A549 (cell line): ENCODE results near the gene TSR1. TPM values are rescaled to one million over a fixed set of nuclear protein-coding genes. Genes with fewer than 3 reads are reported as not detected.

ENCODE experiments used
- ATAC-seq, 2 experiments: fragments of 200-7000 bp in 1 of 2; fragments of >200 bp in 1 of 2; cut with Nextera tagmentation in 1 of 2; cut with Tn5 transposase in 1 of 2; 3 replicates each; pipeline versions ENCODE4 v1.8.0 to v1.9.1; 2018 to 2020; ENCODE audit warnings: mild to moderate bottlenecking in 1 of 2, moderate library complexity in 1 of 2
- CTCF ChIA-PET: fragments of 300-600 bp; sonication (Branson Sonifier 250); formaldehyde crosslinking; extraction: SDS; loops from one replicate; lab custom pipeline; 2021; ENCODE audit warnings: antibody characterized with exemption, inconsistent platforms; lab: Yijun Ruan, JAX
- POLR2A ChIA-PET: fragments of 350-600 bp; formaldehyde crosslinking; extraction: SDS; loops from one replicate; lab custom pipeline; 2021; ENCODE audit warnings: antibody characterized with exemption, inconsistent platforms; lab: Yijun Ruan, JAX
- DNase-seq, 2 experiments: peaks; one replicate each; pipeline versions ENCODE4 v3.0.0 to v3.0.0-alpha.2; 2011 to 2016; ENCODE audit warnings: low read depth in 1 of 2, low spot score in 1 of 2
- FAIRE-seq: peaks from 2 replicates; lab custom pipeline; 2011; peaks lifted over from hg19 to GRCh38; lab: Jason Lieb, UNC
- H3K27ac ChIP-seq, 2 experiments: fragments of >200 bp; sonication (Bioruptor Twin); formaldehyde crosslinking; 3 replicates each; pipeline ENCODE4 v1.5.1; 2016 to 2017
- H3K4me1 ChIP-seq: fragments of >200 bp; sonication (Bioruptor Twin); formaldehyde crosslinking; 3 replicates; pipeline ENCODE4 v1.6.1; 2016
- H3K4me2 ChIP-seq: fragments of >200 bp; sonication (Bioruptor Twin); formaldehyde crosslinking; 3 replicates; pipeline ENCODE4 v1.6.1; 2016
- H3K4me3 ChIP-seq: fragments of >200 bp; sonication (Bioruptor Twin); formaldehyde crosslinking; 3 replicates; pipeline ENCODE4 v1.5.1; 2016
- H3K9me3 ChIP-seq: fragments of >200 bp; sonication (Bioruptor Twin); formaldehyde crosslinking; 3 replicates; pipeline ENCODE4 v1.6.1; 2016
- CBX8 ChIP-seq: fragments of 200-600 bp; sonication (generic); IDR thresholded peaks from 2 replicates; pipeline ENCODE4 v1.6.1; 2016
- EHF ChIP-seq: fragments of 250-450 bp; sonication (Bioruptor Pico); IDR thresholded peaks from 2 replicates; pipeline ENCODE4 v1.5.0; 2020; ENCODE audit warnings: mild to moderate bottlenecking
- ESRRA ChIP-seq: fragments of 150-350 bp; IDR thresholded peaks from 2 replicates; pipeline ENCODE4 v1.6.1; 2014; ENCODE audit warnings: mild to moderate bottlenecking, low read length, borderline replicate concordance
- HEYL ChIP-seq: fragments of 250-450 bp; sonication (Bioruptor Pico); IDR thresholded peaks from 2 replicates; pipeline ENCODE4 v1.8.0; 2021; ENCODE audit warnings: mild to moderate bottlenecking, moderate library complexity
- HOXB13 ChIP-seq: fragments of 250-450 bp; sonication (Bioruptor Pico); IDR thresholded peaks from 2 replicates; pipeline ENCODE4 v1.5.0; 2020; ENCODE audit warnings: low read depth, mild to moderate bottlenecking, moderate library complexity
- JUN ChIP-seq, 2 experiments: fragments of >200 bp; sonication (Bioruptor Twin); formaldehyde crosslinking; IDR thresholded peaks; 2 replicates in 1 of 2; 3 replicates in 1 of 2; pipeline ENCODE4 v1.6.1; 2016 to 2017
- KDM1A ChIP-seq: fragments of 200-600 bp; sonication (generic); IDR thresholded peaks from 2 replicates; pipeline ENCODE4 v1.6.1; 2016; ENCODE audit warnings: low read depth, mild to moderate bottlenecking
- MAZ ChIP-seq: fragments of 150-350 bp; IDR thresholded peaks from 2 replicates; pipeline ENCODE4 v1.6.1; 2014; ENCODE audit warnings: antibody characterized with exemption, low read depth, low read length, borderline replicate concordance
- MYC ChIP-seq: IDR thresholded peaks from 2 replicates; pipeline ENCODE4 v1.6.1; 2012; ENCODE audit warnings: mild to moderate bottlenecking, inconsistent platforms, low read length, improper control_type of control experiment, borderline replicate concordance
- PHF8 ChIP-seq: fragments of 200-600 bp; sonication (generic); IDR thresholded peaks from 2 replicates; pipeline ENCODE4 v1.6.1; 2016; ENCODE audit warnings: low read depth, mild to moderate bottlenecking, antibody characterized with exemption, moderate library complexity, borderline replicate concordance
- POLR2A ChIP-seq: IDR thresholded peaks from 2 replicates; pipeline ENCODE4 v1.6.1; 2012; ENCODE audit warnings: mild to moderate bottlenecking, low read length
- POLR2AphosphoS2 ChIP-seq: conservative IDR thresholded peaks from 2 replicates; pipeline ENCODE4 v1.6.1; 2012; ENCODE audit warnings: low read length, improper control_type of control experiment, inconsistent platforms
- RCOR1 ChIP-seq: fragments of 150-350 bp; IDR thresholded peaks from 2 replicates; pipeline ENCODE4 v1.6.1; 2014; ENCODE audit warnings: antibody characterized with exemption, low read length, low read depth
- SMC3 ChIP-seq: fragments of >200 bp; sonication (Bioruptor Twin); formaldehyde crosslinking; IDR thresholded peaks from 3 replicates; pipeline ENCODE4 v1.6.1; 2018; ENCODE audit warnings: inconsistent platforms
- TFCP2L1 ChIP-seq: fragments of 250-450 bp; sonication (Bioruptor Pico); IDR thresholded peaks from 2 replicates; pipeline ENCODE4 v1.5.0; 2021; ENCODE audit warnings: mild to moderate bottlenecking
- TP53 ChIP-seq: fragments of 250-450 bp; sonication (Bioruptor Pico); IDR thresholded peaks from 2 replicates; pipeline ENCODE4 v1.5.0; 2021; ENCODE audit warnings: mild to moderate bottlenecking, moderate library complexity
- WGBS: methylation state at CpG from one replicate; pipeline ENCODE4 v1.1.6; 2017; ENCODE audit errors: missing lambda C conversion rate; 5-methylcytosine and 5-hydroxymethylcytosine counted together
- polyA plus RNA-seq, 4 experiments: library from polyadenylated mRNA; depleted of rRNA in 3 of 4; stranded (reverse); fragments of >200 nt; fragmentation: RNase III in 1 of 4; extraction: RNeasy Plus Mini Kit Qiagen cat#74134 plus additional on column Dnase treatment in 1 of 4; gene quantifications; 2 replicates in 3 of 4; 3 replicates in 1 of 4; pipeline ENCODE4 v1.2.3, GENCODE V29; 2011 to 2017
- TF ChIP-seq, protein P1 (sequence below): IDR thresholded peaks from 2 replicates; pipeline ENCODE4 v1.6.1; 2012; ENCODE audit warnings: low read depth, borderline replicate concordance
- TF ChIP-seq, protein P2 (sequence below): IDR thresholded peaks from 2 replicates; pipeline ENCODE4 v1.6.1; 2012
- TF ChIP-seq, protein P3 (sequence below): fragments of >200 bp; sonication (Bioruptor Twin); formaldehyde crosslinking; IDR thresholded peaks from 3 replicates; pipeline ENCODE4 v1.6.1; 2016
- TF ChIP-seq, protein P4 (sequence below): fragments of 450-650 bp; IDR thresholded peaks from 2 replicates; pipeline ENCODE4 v1.6.1; 2014; ENCODE audit warnings: antibody characterized with exemption

TSR1 gene
- polyA plus RNA-seq, 2 of the 4 experiments (the other 2 are of a cell fraction), result 38.3 to 84.1 TPM

DNA sequence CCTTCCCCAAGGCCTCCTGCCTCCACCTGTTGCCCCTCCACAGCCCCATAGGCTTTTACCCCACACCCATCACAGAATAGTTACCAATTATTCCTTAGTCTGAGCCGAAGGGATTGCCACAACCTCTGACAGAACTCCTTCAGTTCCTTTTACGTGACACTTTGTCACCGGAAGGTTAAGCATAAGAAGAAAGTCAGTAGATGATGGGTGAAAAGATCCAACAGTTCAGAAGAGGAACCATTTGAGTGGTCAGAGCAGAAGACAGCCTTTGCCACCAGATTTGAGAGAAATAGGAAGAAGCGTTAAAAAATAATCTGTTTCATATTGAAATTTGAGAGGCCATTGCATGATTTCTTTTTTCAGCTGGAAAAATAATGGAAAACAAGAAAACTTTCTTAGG is 31.3 kb downstream of the TSR1 start (continued):
- TF ChIP-seq HOXB13 (CRISPR knock-in tag) (no peak), CBX8 (no peak), EHF (no peak), RCOR1 (no peak), ESRRA (no peak)

DNA sequence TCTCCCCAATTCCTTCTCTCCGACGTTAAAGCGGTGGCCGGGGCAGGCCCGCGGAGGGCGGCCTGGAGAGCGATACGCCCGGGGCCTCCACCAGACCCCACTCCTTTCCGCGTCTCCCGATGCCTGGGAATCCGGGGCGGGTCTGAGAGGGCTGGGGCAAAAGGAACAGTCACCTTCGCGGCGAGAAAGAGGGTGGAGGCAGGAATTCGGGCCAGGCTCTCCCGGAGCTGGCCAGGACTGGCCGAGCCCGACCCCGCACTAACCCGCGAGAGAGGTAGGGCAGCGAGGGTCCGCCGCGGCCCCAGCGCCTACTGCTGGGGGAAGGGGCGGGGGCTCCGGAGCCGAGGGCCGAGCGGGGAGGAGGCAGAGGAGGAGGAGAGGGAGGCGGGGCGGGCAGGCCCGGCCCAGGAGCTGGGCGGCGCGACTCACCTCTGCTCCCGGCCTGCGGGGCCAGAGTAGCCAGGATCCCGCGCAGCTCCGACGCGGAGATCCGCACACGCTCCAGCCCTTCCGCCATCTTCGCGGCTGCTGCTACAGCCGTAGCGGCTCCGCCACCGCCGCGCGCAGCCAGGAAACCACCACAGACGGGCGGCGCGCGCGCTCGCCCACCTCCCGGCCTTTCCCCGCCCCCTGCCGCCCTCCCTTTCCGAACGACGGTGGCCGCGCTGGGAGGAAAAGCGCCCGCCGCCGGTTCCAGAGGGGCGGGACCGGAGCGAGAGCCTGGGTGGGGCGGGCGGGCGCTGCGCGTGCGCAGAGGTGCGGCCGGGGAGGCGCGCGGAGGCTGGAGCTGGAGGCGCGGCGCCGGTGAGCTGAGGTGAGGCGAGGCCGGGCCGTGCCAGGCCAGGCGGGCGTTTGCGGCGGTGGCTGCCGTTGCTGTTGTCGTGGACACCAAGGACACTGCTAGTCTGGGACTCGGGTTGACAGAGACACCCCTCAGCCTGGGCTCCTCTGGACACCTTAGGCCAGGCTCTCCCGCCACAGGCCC is 32.8 kb downstream of the TSR1 start, which contains the start of the genes SMG6 and SRR:
SMG6 (minus strand) TSS at position 582 of the 985 bp plus-strand sequence; CDS start at position 517, 65 bp downstream.
SRR (plus strand) TSS at position 747 of the 985 bp plus-strand sequence. CDS start 11,611 bp downstream, outside the sequence.
- peak within 1 kb of the TSS; percentile 98 for H3K4me2 ChIP-seq
- peak; percentile 92 to 95 for DNase-seq
- peak; percentile 96 to 97 for ATAC-seq
- TF ChIP-seq, protein P1, sequence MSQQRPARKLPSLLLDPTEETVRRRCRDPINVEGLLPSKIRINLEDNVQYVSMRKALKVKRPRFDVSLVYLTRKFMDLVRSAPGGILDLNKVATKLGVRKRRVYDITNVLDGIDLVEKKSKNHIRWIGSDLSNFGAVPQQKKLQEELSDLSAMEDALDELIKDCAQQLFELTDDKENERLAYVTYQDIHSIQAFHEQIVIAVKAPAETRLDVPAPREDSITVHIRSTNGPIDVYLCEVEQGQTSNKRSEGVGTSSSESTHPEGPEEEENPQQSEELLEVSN, result peak; percentile 72
- TF ChIP-seq MYC (0 out of 2 replicates have a peak, but pooled peaks have one; percentile 9), SMC3 (no peak), KDM1A (no peak), TFCP2L1 (CRISPR knock-in tag) (0 out of 2 replicates have a peak, but pooled peaks have one; percentile 69), MAZ (peak; percentile 65; the same call in 1 of the 2 replicates), JUN (IDR thresholded peaks at IDR 0.05) (peak; percentile 73 to 93; a peak in 3 of 5 replicates), TP53 (CRISPR knock-in tag) (no peak), HEYL (no peak), PHF8 (peak; percentile 68; the same call in 1 of the 2 replicates), POLR2A (peak; percentile 86), POLR2AphosphoS2 (no peak)
- TF ChIP-seq, protein P2, sequence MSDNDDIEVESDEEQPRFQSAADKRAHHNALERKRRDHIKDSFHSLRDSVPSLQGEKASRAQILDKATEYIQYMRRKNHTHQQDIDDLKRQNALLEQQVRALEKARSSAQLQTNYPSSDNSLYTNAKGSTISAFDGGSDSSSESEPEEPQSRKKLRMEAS, result peak; percentile 75
- TF ChIP-seq, protein P3, sequence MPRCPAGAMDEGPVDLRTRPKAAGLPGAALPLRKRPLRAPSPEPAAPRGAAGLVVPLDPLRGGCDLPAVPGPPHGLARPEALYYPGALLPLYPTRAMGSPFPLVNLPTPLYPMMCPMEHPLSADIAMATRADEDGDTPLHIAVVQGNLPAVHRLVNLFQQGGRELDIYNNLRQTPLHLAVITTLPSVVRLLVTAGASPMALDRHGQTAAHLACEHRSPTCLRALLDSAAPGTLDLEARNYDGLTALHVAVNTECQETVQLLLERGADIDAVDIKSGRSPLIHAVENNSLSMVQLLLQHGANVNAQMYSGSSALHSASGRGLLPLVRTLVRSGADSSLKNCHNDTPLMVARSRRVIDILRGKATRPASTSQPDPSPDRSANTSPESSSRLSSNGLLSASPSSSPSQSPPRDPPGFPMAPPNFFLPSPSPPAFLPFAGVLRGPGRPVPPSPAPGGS, result peak; percentile 82; the same call in 2 of the 3 replicates
- TF ChIP-seq, all 56 proteins: peak for 9
- Histone ChIP-seq H3K27ac (peak within 1 kb of the TSS; percentile 97 to 99), H3K9me3 (no peaks in the 10 kb centered on the region), H3K4me1 (peaks cover 13% of the 10 kb centered on the region; the same call in 2 of the 3 replicates), H3K4me3 (peak within 1 kb of the TSS; percentile 75)
- no peak for FAIRE-seq
- 2% methylated on average over 57 of the region's 108 CpGs for WGBS
- CTCF ChIA-PET, result interaction anchor here (0.6 to 3.0 kb wide), 13 partner anchors 8 to 278 kb away, joined by 3 to 15 read pairs (median 4); partner anchors contain the start of genes HIC1 and TSR1
- POLR2A ChIA-PET, result interaction anchor here (0.6 to 2.6 kb wide), 22 partner anchors 9 to 961 kb away, joined by 3 to 37 read pairs (median 5); partner anchors contain the start of genes SGSM2 and TSR1

DNA sequence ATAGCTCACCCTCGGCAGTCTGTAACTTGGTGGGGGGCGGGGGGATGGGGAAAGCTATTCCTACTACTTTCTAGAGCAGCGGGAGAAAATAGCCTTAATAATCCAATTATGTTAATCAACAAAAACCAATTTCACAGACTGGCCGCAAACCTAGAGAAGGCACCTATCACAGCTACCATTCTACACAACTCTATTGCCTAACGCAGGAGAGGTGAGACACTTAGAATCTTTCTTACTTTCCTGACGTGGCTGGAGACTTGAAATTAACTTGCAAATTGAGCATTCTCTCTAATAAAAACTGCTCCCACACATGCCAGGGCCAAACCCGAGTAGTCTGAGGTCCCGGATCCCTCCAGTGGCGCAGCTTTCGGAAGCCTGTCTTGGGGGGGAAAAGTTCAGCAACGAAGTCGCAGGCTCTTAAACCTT is 33.5 kb downstream of the TSR1 start:
- ChIA-PET CTCF (interaction anchor here (0.9 to 3.0 kb wide), 8 partner anchors 9 to 277 kb away, joined by 3 to 11 read pairs (median 4); partner anchors contain the start of genes HIC1 and TSR1), POLR2A (interaction anchor here (0.6 to 2.6 kb wide), 12 partner anchors 11 to 463 kb away, joined by 3 to 37 read pairs (median 6); partner anchors contain the start of genes SGSM2 and TSR1)
- Histone ChIP-seq H3K4me2 (peak overlapping the region; percentile 98), H3K4me1 (peaks cover 13% of the 10 kb centered on the region; the same call in 2 of the 3 replicates), H3K9me3 (no peaks in the 10 kb centered on the region), H3K27ac (peak overlapping the region; percentile 97 to 99), H3K4me3 (peak overlapping the region; percentile 75)
- WGBS, result 4% methylated on average over 12 of the region's 12 CpGs
- peak; percentile 12 to 13; a peak in 5 of 6 replicates for ATAC-seq
- DNase-seq, result no peak
- no peak for FAIRE-seq
- TF ChIP-seq, protein P4, sequence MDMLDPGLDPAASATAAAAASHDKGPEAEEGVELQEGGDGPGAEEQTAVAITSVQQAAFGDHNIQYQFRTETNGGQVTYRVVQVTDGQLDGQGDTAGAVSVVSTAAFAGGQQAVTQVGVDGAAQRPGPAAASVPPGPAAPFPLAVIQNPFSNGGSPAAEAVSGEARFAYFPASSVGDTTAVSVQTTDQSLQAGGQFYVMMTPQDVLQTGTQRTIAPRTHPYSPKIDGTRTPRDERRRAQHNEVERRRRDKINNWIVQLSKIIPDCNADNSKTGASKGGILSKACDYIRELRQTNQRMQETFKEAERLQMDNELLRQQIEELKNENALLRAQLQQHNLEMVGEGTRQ, result no peak
